GM23248 (cell line): ENCODE data around the gene MPC1L.

Experiments used
- EZH2 ChIP-seq: fragments of 200-600 bp; sonication (generic); IDR thresholded peaks from 2 replicates; pipeline ENCODE4 v1.6.1; 2018; ENCODE audit warnings: antibody characterized with exemption, mild to moderate bottlenecking; ENCODE audit not compliant: insufficient read depth, poor library complexity, severe bottlenecking
- EZH2phosphoT487 ChIP-seq: fragments of 200-600 bp; sonication (generic); IDR thresholded peaks from 2 replicates; pipeline ENCODE4 v1.6.1; 2018; ENCODE audit warnings: antibody characterized with exemption, moderate library complexity, mild to moderate bottlenecking, low read depth; ENCODE audit not compliant: insufficient read depth

DNA sequence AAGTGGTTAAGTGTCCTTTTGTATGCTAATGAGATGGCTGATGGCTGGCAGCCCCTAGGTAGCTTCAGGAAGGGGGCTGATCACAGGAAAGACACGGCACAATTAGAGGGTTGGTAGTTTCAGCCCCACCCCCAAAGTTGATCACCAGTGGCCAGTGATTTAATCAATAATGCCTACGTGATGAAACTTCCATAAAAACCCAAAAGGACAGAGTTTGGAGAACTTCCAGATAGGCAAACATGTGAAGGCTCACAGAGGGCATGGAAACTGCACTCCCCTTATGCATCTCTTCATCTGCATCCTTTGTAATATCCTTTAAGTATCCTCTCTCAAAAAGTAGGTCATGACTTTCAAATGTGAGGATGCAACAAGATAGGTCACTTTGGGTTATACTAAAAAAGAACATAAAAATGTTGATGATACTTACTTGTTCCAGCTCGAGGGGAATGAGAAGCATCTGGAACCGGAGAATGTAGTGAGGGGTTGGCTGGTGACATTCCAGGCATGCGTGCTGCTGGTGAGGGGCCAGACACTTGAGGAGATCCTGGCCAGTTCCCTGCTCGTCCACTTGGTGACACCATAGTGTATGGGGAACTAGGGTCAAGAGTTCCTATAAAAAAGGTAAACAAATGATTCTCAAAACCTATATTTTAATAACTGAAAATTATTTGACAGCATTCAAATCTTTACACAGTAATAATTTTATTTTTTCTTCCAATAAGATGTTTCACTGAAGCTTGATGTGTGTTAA is 40.8 kb downstream of the MPC1L start:
- TF ChIP-seq EZH2, result no peak
- no peak for TF ChIP-seq EZH2phosphoT487
